ENCODE results near the gene KLF13.

- TF ChIP-seq CTCF (IDR thresholded peaks at IDR 0.05) (peak; percentile 59), EZH2 (IDR thresholded peaks at IDR 0.05; ENCODE audit: borderline replicate concordance, insufficient read depth, low read depth, low read length, poor library complexity, severe bottlenecking) (no peak)
Measured at GRCh38 chr15:31365655-31366127, 39.1 kb downstream of the KLF13 start.

All from B cell (primary cell).